HCT116 (cell line): ENCODE measurements around the gene MARK1. TPM values are rescaled to one million over a fixed set of nuclear protein-coding genes. Genes with fewer than 3 reads are reported as not detected.

ENCODE experiments used
- ATAC-seq: fragments of 200-7000 bp; cut with Tn5 transposase; 2 replicates; pipeline ENCODE4 v1.9.1; 2020; ENCODE audit warnings: mild to moderate bottlenecking, moderate library complexity
- BruUV-seq: library from RNA; stranded (reverse); fragments of 400-500 nt; replicated peaks from 2 replicates; lab custom pipeline; 2021; lab: Mats Ljungman, UMichigan
- CTCF ChIA-PET: fragments of 300-600 bp; sonication (Branson Sonifier 250); formaldehyde crosslinking; loops from one replicate; lab custom pipeline; 2021; ENCODE audit warnings: antibody characterized with exemption; lab: Charles Lee
- POLR2A ChIA-PET: fragments of 300-600, 350-600 bp; sonication (Branson Sonifier 250); formaldehyde crosslinking; loops from one replicate; lab custom pipeline; 2021; ENCODE audit warnings: antibody characterized with exemption; lab: Charles Lee
- RAD21 ChIA-PET, 2 experiments: fragments of 300-600 bp; sonication (Branson Sonifier 250); formaldehyde crosslinking; loops; one replicate each; lab custom pipeline; 2023; ENCODE audit warnings: low total read pairs in 2 of 2; ENCODE audit not compliant: uncharacterized antibody in 2 of 2, unreplicated experiment in 2 of 2, low non-redundant PET in 1 of 2; lab: Charles Lee
- DNase-seq: peaks from one replicate; pipeline ENCODE4 v3.0.0-alpha.2; 2010; ENCODE audit warnings: low read depth, low spot score
- H2AFZ ChIP-seq: fragments of 200-600 bp; shearing (Covaris generic), sonication (generic); 2 replicates; pipeline ENCODE4 v1.6.1; 2017; ENCODE audit warnings: low read depth, mixed run types, mixed read lengths, antibody characterized with exemption, low read length; ENCODE audit not compliant: poor library complexity, severe bottlenecking
- H3K27ac ChIP-seq: 2 replicates; pipeline ENCODE4 v1.5.1; 2012; ENCODE audit warnings: low read depth, low read length
- H3K27me3 ChIP-seq: fragments of 200-600 bp; sonication (generic); 2 replicates; pipeline ENCODE4 v1.6.1; 2016; ENCODE audit warnings: mixed run types, low read length, mixed read lengths; ENCODE audit not compliant: insufficient read depth
- H3K36me3 ChIP-seq, 2 experiments: fragments of 200-500 bp in 1 of 2; fragments of 200-600 bp in 1 of 2; sonication (Bioruptor generic) in 1 of 2; sonication (generic) in 1 of 2; 2 replicates each; pipeline versions ENCODE4 v1.5.1 to v1.6.1; 2014 to 2016; ENCODE audit warnings: low read length in 2 of 2, inconsistent platforms in 1 of 2, mixed read lengths in 1 of 2, mixed run types in 1 of 2; ENCODE audit not compliant: insufficient read depth in 2 of 2, control insufficient read depth in 1 of 2
- H3K4me1 ChIP-seq, 2 experiments: fragments of 200-600 bp in 1 of 2; sonication (generic) in 1 of 2; 2 replicates each; pipeline versions ENCODE4 v1.5.1 to v1.6.1; 2012 to 2017; ENCODE audit warnings: low read length in 2 of 2, inconsistent platforms in 1 of 2, mild to moderate bottlenecking in 1 of 2, mixed read lengths in 1 of 2, mixed run types in 1 of 2, moderate library complexity in 1 of 2; ENCODE audit not compliant: insufficient read depth in 2 of 2, control insufficient read depth in 1 of 2
- H3K4me2 ChIP-seq: fragments of 200-600 bp; sonication (generic); 2 replicates; pipeline ENCODE4 v1.6.1; 2017; ENCODE audit warnings: mixed run types, low read length, mixed read lengths
- H3K4me3 ChIP-seq, 2 experiments: fragments of 200-600 bp in 1 of 2; sonication (generic) in 1 of 2; replicated peaks in 1 of 2; 2 replicates each; pipeline ENCODE4 v1.5.1; 2011 to 2016; ENCODE audit warnings: low read length in 2 of 2, control low read depth in 1 of 2, low read depth in 1 of 2, mild to moderate bottlenecking in 1 of 2, mixed read lengths in 1 of 2, mixed run types in 1 of 2
- H3K79me2 ChIP-seq: fragments of 200-600 bp; sonication (generic); 2 replicates; pipeline ENCODE4 v1.6.1; 2017; ENCODE audit warnings: mild to moderate bottlenecking, mixed run types, low read length, moderate library complexity, mixed read lengths; ENCODE audit not compliant: insufficient read depth
- H3K9ac ChIP-seq: fragments of 200-600 bp; sonication (generic); 2 replicates; pipeline ENCODE4 v1.6.1; 2016; ENCODE audit warnings: low read length, mixed read lengths
- H3K9me2 ChIP-seq: fragments of 200-600 bp; sonication (generic), shearing (Covaris generic); 2 replicates; pipeline ENCODE4 v1.6.1; 2017; ENCODE audit warnings: mixed run types, mild to moderate bottlenecking, moderate library complexity; ENCODE audit not compliant: insufficient read depth
- H3K9me3 ChIP-seq, 2 experiments: fragments of 200-500 bp in 1 of 2; fragments of 200-600 bp in 1 of 2; sonication (Bioruptor generic) in 1 of 2; sonication (generic) in 1 of 2; 2 replicates each; pipeline ENCODE4 v1.6.1; 2014 to 2017; ENCODE audit warnings: low read length in 2 of 2, mixed read lengths in 2 of 2, inconsistent platforms in 1 of 2, low read depth in 1 of 2, mild to moderate bottlenecking in 1 of 2, mixed run types in 1 of 2, moderate library complexity in 1 of 2; ENCODE audit not compliant: control insufficient read depth in 1 of 2, insufficient read depth in 1 of 2
- H4K20me1 ChIP-seq: fragments of 200-600 bp; sonication (generic), shearing (Covaris generic); 2 replicates; pipeline ENCODE4 v1.6.1; 2017; ENCODE audit warnings: mixed run types, mild to moderate bottlenecking, moderate library complexity; ENCODE audit not compliant: insufficient read depth
- CBX3 ChIP-seq: IDR thresholded peaks from 2 replicates; pipeline ENCODE4 v1.6.1; 2012; ENCODE audit warnings: low read depth
- EGR1 ChIP-seq: IDR thresholded peaks from 2 replicates; pipeline ENCODE4 v1.6.1; 2012; ENCODE audit warnings: low read depth
- EZH2 ChIP-seq: fragments of 200-600 bp; sonication (generic); IDR thresholded peaks from 2 replicates; pipeline ENCODE4 v1.6.1; 2017; ENCODE audit warnings: antibody characterized with exemption, mixed run types
- FOSL1 ChIP-seq: IDR thresholded peaks from 2 replicates; pipeline ENCODE4 v1.6.1; 2012; ENCODE audit warnings: low read depth
- POLR2A ChIP-seq: IDR thresholded peaks from 2 replicates; pipeline ENCODE4 v1.7.0; 2011; ENCODE audit warnings: borderline replicate concordance; ENCODE audit not compliant: insufficient read depth, insufficient read length; ENCODE audit errors: extremely low read depth
- RAD21 ChIP-seq: IDR thresholded peaks from 2 replicates; pipeline ENCODE4 v1.6.1; 2012; ENCODE audit warnings: low read depth, mild to moderate bottlenecking
- SP1 ChIP-seq: IDR thresholded peaks from 2 replicates; pipeline ENCODE4 v1.6.1; 2012; ENCODE audit warnings: low read depth
- SRF ChIP-seq: IDR thresholded peaks from 2 replicates; pipeline ENCODE4 v1.6.1; 2012; ENCODE audit warnings: low read depth
- TCF7L2 ChIP-seq: IDR thresholded peaks from 2 replicates; pipeline ENCODE4 v1.7.0; 2011; ENCODE audit warnings: borderline replicate concordance, inconsistent platforms; ENCODE audit not compliant: insufficient read depth, insufficient read length; ENCODE audit errors: extremely low read depth
- ZNF274 ChIP-seq: fragments of 200-500 bp; sonication (Bioruptor generic); IDR thresholded peaks from 2 replicates; pipeline ENCODE4 v1.6.1; 2014; ENCODE audit warnings: mild to moderate bottlenecking, low read depth, low read length, inconsistent platforms
- intact Hi-C: fragments of 100-400 bp; cut with micrococcal nuclease; formaldehyde crosslinking; loops from 2 replicates; pipeline ENCODE4 v1.10.0; 2022
- total RNA-seq: library from RNA; stranded (reverse); gene quantifications from one replicate; pipeline ENCODE4 v1.2.1, GENCODE V29; 2021; ENCODE audit not compliant: unreplicated experiment
- TF ChIP-seq, protein P1 (sequence below): IDR thresholded peaks from 2 replicates; pipeline ENCODE4 v1.6.1; 2012; ENCODE audit warnings: low read depth
- TF ChIP-seq, protein P2 (sequence below): IDR thresholded peaks from 2 replicates; pipeline ENCODE4 v1.6.1; 2011; ENCODE audit warnings: mild to moderate bottlenecking, low read length, moderate library complexity; ENCODE audit not compliant: insufficient replicate concordance; ENCODE audit errors: extremely low read depth
- TF ChIP-seq, protein P3 (sequence below): IDR thresholded peaks from 2 replicates; pipeline ENCODE4 v1.6.1; 2012

Gene MARK1
- total RNA-seq, 1 experiment from 2014 or later, result 3.6 TPM

DNA sequence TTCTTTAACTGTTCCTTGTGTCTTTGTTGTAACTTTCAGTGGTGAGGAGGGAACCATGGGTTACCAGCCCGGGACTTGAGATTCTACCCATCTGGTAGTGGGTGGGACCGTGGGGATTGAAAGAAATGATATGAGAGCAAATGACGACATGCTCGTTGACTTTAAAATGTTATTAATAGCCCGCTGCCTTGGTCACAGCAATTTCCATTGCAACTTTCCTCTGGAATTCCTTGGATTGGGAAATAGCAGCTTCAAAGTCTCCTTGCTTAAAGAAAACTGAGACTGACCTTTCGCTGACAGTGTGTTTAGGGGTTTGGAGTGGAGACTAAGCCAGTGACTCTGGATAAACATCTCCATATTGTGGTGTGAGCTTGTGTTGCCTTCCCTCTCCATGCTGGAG is 44.2 kb upstream of the MARK1 start (continued):
- TF ChIP-seq, protein P1, sequence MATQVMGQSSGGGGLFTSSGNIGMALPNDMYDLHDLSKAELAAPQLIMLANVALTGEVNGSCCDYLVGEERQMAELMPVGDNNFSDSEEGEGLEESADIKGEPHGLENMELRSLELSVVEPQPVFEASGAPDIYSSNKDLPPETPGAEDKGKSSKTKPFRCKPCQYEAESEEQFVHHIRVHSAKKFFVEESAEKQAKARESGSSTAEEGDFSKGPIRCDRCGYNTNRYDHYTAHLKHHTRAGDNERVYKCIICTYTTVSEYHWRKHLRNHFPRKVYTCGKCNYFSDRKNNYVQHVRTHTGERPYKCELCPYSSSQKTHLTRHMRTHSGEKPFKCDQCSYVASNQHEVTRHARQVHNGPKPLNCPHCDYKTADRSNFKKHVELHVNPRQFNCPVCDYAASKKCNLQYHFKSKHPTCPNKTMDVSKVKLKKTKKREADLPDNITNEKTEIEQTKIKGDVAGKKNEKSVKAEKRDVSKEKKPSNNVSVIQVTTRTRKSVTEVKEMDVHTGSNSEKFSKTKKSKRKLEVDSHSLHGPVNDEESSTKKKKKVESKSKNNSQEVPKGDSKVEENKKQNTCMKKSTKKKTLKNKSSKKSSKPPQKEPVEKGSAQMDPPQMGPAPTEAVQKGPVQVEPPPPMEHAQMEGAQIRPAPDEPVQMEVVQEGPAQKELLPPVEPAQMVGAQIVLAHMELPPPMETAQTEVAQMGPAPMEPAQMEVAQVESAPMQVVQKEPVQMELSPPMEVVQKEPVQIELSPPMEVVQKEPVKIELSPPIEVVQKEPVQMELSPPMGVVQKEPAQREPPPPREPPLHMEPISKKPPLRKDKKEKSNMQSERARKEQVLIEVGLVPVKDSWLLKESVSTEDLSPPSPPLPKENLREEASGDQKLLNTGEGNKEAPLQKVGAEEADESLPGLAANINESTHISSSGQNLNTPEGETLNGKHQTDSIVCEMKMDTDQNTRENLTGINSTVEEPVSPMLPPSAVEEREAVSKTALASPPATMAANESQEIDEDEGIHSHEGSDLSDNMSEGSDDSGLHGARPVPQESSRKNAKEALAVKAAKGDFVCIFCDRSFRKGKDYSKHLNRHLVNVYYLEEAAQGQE, result no peak
- no peak for TF ChIP-seq ZNF274
- no peak for TF ChIP-seq SRF
- TF ChIP-seq FOSL1, result no peak
- TF ChIP-seq SP1, result no peak

DNA sequence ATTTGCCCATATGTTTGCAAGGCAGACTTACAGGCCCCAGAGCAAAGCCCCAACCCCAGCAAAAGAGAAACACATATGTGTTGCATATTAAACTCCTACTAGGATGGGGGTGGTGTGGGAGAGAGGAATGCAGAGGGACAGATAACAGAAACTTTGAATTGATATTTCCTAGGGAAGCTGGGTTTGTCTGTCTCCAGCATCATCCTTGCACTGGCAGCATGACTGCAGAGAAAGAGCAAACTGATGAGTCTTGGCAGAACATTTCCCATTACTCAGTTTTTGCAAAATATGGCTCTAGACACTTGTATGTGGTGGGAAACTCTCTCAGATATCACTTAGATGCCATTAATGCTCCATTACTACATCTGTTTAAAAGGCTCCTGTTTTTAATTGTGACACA is 43.8 kb upstream of the MARK1 start:
- no peak overlapping the region for H3K9ac ChIP-seq
- ATAC-seq (no peak), DNase-seq (no peak)
- no peak overlapping the region for H2AFZ ChIP-seq
- H4K20me1 ChIP-seq, result no peaks in the 10 kb centered on the region
- H3K36me3 ChIP-seq, result no peaks in the 10 kb centered on the region
- POLR2A ChIA-PET, result no interaction called here
- H3K27ac ChIP-seq, result no peak overlapping the region
- no TSS peak for BruUV-seq
- CTCF ChIA-PET, result no interaction called here
- no peaks in the 10 kb centered on the region for H3K9me3 ChIP-seq
- TF ChIP-seq, protein P2, sequence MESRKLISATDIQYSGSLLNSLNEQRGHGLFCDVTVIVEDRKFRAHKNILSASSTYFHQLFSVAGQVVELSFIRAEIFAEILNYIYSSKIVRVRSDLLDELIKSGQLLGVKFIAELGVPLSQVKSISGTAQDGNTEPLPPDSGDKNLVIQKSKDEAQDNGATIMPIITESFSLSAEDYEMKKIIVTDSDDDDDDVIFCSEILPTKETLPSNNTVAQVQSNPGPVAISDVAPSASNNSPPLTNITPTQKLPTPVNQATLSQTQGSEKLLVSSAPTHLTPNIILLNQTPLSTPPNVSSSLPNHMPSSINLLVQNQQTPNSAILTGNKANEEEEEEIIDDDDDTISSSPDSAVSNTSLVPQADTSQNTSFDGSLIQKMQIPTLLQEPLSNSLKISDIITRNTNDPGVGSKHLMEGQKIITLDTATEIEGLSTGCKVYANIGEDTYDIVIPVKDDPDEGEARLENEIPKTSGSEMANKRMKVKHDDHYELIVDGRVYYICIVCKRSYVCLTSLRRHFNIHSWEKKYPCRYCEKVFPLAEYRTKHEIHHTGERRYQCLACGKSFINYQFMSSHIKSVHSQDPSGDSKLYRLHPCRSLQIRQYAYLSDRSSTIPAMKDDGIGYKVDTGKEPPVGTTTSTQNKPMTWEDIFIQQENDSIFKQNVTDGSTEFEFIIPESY, result no peak
- TF ChIP-seq CBX3, result no peak
- no peak for TF ChIP-seq RAD21
- TF ChIP-seq POLR2A, result no peak
- TF ChIP-seq EZH2, result no peak
- TF ChIP-seq EGR1, result no peak
- TF ChIP-seq TCF7L2, result no peak
- TF ChIP-seq, protein P3, sequence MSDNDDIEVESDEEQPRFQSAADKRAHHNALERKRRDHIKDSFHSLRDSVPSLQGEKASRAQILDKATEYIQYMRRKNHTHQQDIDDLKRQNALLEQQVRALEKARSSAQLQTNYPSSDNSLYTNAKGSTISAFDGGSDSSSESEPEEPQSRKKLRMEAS, result no peak
- H3K9me2 ChIP-seq, result no peaks in the 10 kb centered on the region
- intact Hi-C loops, result no loop called here
- no peaks in the 10 kb centered on the region for H3K79me2 ChIP-seq
- RAD21 ChIA-PET, result no interaction called here
- no peaks in the 10 kb centered on the region for H3K27me3 ChIP-seq
- peaks cover 0 to 8% of the 10 kb centered on the region in 2 experiments; a peak in 2 of 4 replicates for H3K4me1 ChIP-seq
- no peak overlapping the region for H3K4me2 ChIP-seq
- no peak overlapping the region for H3K4me3 ChIP-seq
